Neural cell (in vitro differentiated cells): ENCODE results near the gene POU6F2. TPM values are rescaled to one million over a fixed set of nuclear protein-coding genes. Genes with fewer than 3 reads are reported as not detected.

Source experiments
- H2AFZ ChIP-seq: fragments of 200-600, 300-800 bp; sonication (generic), shearing (Covaris generic); 2 replicates; pipeline ENCODE4 v1.6.0; 2014; ENCODE audit warnings: low read depth, mild to moderate bottlenecking, antibody characterized with exemption, low read length, moderate library complexity
- H3F3A ChIP-seq: fragments of 200-600 bp; shearing (Covaris generic); 2 replicates; pipeline ENCODE4 v1.6.1; 2016; ENCODE audit warnings: mild to moderate bottlenecking, moderate library complexity, mixed read lengths, antibody characterized with exemption, low read length; ENCODE audit not compliant: insufficient read depth, poor library complexity, severe bottlenecking
- H3K27ac ChIP-seq: fragments of 200-600, 300-800 bp; sonication (generic), shearing (Covaris generic); 2 replicates; pipeline ENCODE4 v1.5.1; 2014; ENCODE audit warnings: mild to moderate bottlenecking, low read length, moderate library complexity
- H3K27me3 ChIP-seq: fragments of 300-800, 200-600 bp; sonication (generic), shearing (Covaris generic); 2 replicates; pipeline ENCODE4 v1.6.0; 2014; ENCODE audit warnings: mild to moderate bottlenecking, low read depth, low read length, moderate library complexity; ENCODE audit not compliant: insufficient read depth
- H3K36me3 ChIP-seq: fragments of 300-800, 200-600 bp; sonication (generic), shearing (Covaris generic); 2 replicates; pipeline ENCODE4 v1.5.1; 2014; ENCODE audit warnings: mild to moderate bottlenecking, antibody characterized with exemption, low read length, moderate library complexity; ENCODE audit not compliant: insufficient read depth
- H3K4me2 ChIP-seq: fragments of 300-800, 200-600 bp; sonication (generic), shearing (Covaris generic); 2 replicates; pipeline ENCODE4 v1.6.0; 2014; ENCODE audit warnings: mild to moderate bottlenecking, low read length
- H3K4me3 ChIP-seq: fragments of 300-800, 200-600 bp; sonication (generic), shearing (Covaris generic); 2 replicates; pipeline ENCODE4 v1.5.1; 2014; ENCODE audit warnings: mild to moderate bottlenecking, low read length, moderate library complexity
- H3K79me2 ChIP-seq: fragments of 200-600 bp; shearing (Covaris generic); replicated peaks from 2 replicates; pipeline ENCODE4 v1.6.0; 2014; ENCODE audit warnings: mild to moderate bottlenecking, low read length, moderate library complexity; ENCODE audit not compliant: insufficient read depth
- H3K9ac ChIP-seq: fragments of 300-800, 200-600 bp; sonication (generic), shearing (Covaris generic); 2 replicates; pipeline ENCODE4 v1.6.1; 2016; ENCODE audit warnings: mild to moderate bottlenecking, low read length, mixed read lengths
- H3K9me2 ChIP-seq: fragments of 200-600 bp; shearing (Covaris generic); 2 replicates; pipeline ENCODE4 v1.6.1; 2016; ENCODE audit warnings: mild to moderate bottlenecking, low read length, mixed read lengths; ENCODE audit not compliant: insufficient read depth
- H3K9me3 ChIP-seq: fragments of 200-600, 300-800 bp; sonication (generic), shearing (Covaris generic); 2 replicates; pipeline ENCODE4 v1.6.1; 2016; ENCODE audit warnings: mild to moderate bottlenecking, mixed run types, low read length, moderate library complexity, mixed read lengths
- H4K20me1 ChIP-seq: fragments of 200-600 bp; shearing (Covaris generic); 2 replicates; pipeline ENCODE4 v1.6.1; 2016; ENCODE audit warnings: mild to moderate bottlenecking, mixed run types; ENCODE audit not compliant: insufficient read depth
- EP300 ChIP-seq: fragments of 450-650 bp; conservative IDR thresholded peaks from 2 replicates; pipeline ENCODE4 v1.6.1; 2014; ENCODE audit warnings: antibody characterized with exemption, mild to moderate bottlenecking, moderate library complexity; ENCODE audit not compliant: poor library complexity, severe bottlenecking
- EZH2 ChIP-seq: fragments of 200-600, 300-800 bp; shearing (Covaris generic), sonication (generic); IDR thresholded peaks from 2 replicates; pipeline ENCODE4 v1.6.1; 2014; ENCODE audit warnings: antibody characterized with exemption, low read length, borderline replicate concordance, mild to moderate bottlenecking; ENCODE audit not compliant: insufficient read depth, poor library complexity, severe bottlenecking
- MXI1 ChIP-seq: fragments of 450-650 bp; conservative IDR thresholded peaks from 2 replicates; pipeline ENCODE4 v1.6.1; 2014; ENCODE audit warnings: antibody characterized with exemption, mild to moderate bottlenecking; ENCODE audit not compliant: poor library complexity, severe bottlenecking
- POLR2AphosphoS5 ChIP-seq: IDR thresholded peaks from 2 replicates; pipeline ENCODE4 v1.6.1; 2012
- RAD21 ChIP-seq: fragments of 450-650 bp; conservative IDR thresholded peaks from 2 replicates; pipeline ENCODE4 v1.6.1; 2014; ENCODE audit warnings: antibody characterized with exemption, mild to moderate bottlenecking, moderate library complexity
- SMC3 ChIP-seq: fragments of 450-650 bp; conservative IDR thresholded peaks from 2 replicates; pipeline ENCODE4 v1.6.1; 2014; ENCODE audit warnings: antibody characterized with exemption, mild to moderate bottlenecking, moderate library complexity; ENCODE audit not compliant: poor library complexity
- TAF1 ChIP-seq: IDR thresholded peaks from 2 replicates; pipeline ENCODE4 v1.6.1; 2012; ENCODE audit warnings: low read depth
- polyA plus RNA-seq: library from polyadenylated mRNA; depleted of rRNA; stranded (reverse); fragments of >200 nt; gene quantifications from 2 replicates; pipeline ENCODE4 v1.2.3, GENCODE V29; 2014
- TF ChIP-seq, protein P1 (sequence below): IDR thresholded peaks from 2 replicates; pipeline ENCODE4 v1.6.1; 2012; ENCODE audit warnings: borderline replicate concordance
- TF ChIP-seq, protein P2 (sequence below): fragments of 450-650 bp; IDR thresholded peaks from 2 replicates; pipeline ENCODE4 v1.5.1; 2014; ENCODE audit warnings: antibody characterized with exemption, mild to moderate bottlenecking, moderate library complexity; ENCODE audit not compliant: poor library complexity, severe bottlenecking

The POU6F2 gene
- polyA plus RNA-seq, 1 donor from 2014 or later = 2.8 TPM

DNA sequence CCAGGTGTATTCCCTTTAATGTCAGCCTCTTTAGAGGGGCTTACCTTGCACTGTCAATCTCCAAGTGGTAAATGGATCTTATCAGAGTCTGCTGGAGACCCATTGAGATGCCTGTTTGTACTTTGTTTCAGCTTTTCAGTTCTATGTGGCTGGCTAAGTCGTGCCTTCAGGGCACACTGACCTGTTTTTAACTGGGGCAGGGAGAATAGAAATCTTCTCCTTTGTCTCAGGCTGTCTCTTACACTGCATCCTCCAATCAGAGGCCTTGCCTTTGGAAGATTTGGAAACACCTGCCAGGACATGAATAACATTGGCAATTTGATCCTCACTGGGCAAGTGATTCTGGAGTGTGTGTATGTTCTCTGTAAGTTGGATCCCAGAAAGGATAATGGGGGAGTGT lies 65.0 kb downstream of the POU6F2 start:
- no peaks in the 10 kb centered on the region for H3K9me2 ChIP-seq
- no peak overlapping the region for H3K27ac ChIP-seq
- H3K36me3 ChIP-seq = no peaks in the 10 kb centered on the region
- no peak for TF ChIP-seq SMC3
- no peak for TF ChIP-seq POLR2AphosphoS5
- TF ChIP-seq EP300 = no peak
- no peak for TF ChIP-seq TAF1
- TF ChIP-seq, protein P1, sequence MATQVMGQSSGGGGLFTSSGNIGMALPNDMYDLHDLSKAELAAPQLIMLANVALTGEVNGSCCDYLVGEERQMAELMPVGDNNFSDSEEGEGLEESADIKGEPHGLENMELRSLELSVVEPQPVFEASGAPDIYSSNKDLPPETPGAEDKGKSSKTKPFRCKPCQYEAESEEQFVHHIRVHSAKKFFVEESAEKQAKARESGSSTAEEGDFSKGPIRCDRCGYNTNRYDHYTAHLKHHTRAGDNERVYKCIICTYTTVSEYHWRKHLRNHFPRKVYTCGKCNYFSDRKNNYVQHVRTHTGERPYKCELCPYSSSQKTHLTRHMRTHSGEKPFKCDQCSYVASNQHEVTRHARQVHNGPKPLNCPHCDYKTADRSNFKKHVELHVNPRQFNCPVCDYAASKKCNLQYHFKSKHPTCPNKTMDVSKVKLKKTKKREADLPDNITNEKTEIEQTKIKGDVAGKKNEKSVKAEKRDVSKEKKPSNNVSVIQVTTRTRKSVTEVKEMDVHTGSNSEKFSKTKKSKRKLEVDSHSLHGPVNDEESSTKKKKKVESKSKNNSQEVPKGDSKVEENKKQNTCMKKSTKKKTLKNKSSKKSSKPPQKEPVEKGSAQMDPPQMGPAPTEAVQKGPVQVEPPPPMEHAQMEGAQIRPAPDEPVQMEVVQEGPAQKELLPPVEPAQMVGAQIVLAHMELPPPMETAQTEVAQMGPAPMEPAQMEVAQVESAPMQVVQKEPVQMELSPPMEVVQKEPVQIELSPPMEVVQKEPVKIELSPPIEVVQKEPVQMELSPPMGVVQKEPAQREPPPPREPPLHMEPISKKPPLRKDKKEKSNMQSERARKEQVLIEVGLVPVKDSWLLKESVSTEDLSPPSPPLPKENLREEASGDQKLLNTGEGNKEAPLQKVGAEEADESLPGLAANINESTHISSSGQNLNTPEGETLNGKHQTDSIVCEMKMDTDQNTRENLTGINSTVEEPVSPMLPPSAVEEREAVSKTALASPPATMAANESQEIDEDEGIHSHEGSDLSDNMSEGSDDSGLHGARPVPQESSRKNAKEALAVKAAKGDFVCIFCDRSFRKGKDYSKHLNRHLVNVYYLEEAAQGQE = no peak
- TF ChIP-seq MXI1 = no peak
- TF ChIP-seq EZH2 = no peak
- TF ChIP-seq, protein P2, sequence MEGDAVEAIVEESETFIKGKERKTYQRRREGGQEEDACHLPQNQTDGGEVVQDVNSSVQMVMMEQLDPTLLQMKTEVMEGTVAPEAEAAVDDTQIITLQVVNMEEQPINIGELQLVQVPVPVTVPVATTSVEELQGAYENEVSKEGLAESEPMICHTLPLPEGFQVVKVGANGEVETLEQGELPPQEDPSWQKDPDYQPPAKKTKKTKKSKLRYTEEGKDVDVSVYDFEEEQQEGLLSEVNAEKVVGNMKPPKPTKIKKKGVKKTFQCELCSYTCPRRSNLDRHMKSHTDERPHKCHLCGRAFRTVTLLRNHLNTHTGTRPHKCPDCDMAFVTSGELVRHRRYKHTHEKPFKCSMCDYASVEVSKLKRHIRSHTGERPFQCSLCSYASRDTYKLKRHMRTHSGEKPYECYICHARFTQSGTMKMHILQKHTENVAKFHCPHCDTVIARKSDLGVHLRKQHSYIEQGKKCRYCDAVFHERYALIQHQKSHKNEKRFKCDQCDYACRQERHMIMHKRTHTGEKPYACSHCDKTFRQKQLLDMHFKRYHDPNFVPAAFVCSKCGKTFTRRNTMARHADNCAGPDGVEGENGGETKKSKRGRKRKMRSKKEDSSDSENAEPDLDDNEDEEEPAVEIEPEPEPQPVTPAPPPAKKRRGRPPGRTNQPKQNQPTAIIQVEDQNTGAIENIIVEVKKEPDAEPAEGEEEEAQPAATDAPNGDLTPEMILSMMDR = no peak
- no peak for TF ChIP-seq RAD21
- no peaks in the 10 kb centered on the region for H4K20me1 ChIP-seq
- H3F3A ChIP-seq = no peaks in the 10 kb centered on the region
- no peaks in the 10 kb centered on the region for H3K9me3 ChIP-seq
- H3K27me3 ChIP-seq = no peaks in the 10 kb centered on the region
- H3K4me3 ChIP-seq = no peak overlapping the region
- H3K4me2 ChIP-seq = no peak overlapping the region
- no peak overlapping the region for H3K9ac ChIP-seq
- H2AFZ ChIP-seq = no peak overlapping the region
- H3K79me2 ChIP-seq = no peaks in the 10 kb centered on the region

DNA sequence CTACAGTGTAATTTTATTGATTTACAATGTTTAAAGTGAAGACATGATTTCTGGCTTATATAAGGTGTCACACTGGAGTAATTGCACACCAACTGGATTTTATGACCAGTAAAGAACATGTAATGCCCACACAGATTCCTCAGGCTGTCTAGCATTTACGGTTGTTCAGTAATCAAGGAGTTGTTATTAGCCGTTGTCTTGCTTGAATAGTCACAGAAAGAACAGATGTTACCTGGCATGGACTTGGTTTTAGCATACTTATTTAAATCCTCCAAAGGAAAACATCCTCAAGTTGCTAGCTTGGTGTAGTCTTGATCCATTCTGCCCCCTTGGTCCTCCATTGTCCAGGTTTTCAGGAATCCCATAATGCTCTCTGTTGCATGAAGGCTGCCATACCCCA lies 65.8 kb downstream of the POU6F2 start:
- Histone ChIP-seq H3K27ac (no peak overlapping the region), H3K79me2 (no peaks in the 10 kb centered on the region), H3K9me3 (no peaks in the 10 kb centered on the region), H3K27me3 (no peaks in the 10 kb centered on the region), H3K9me2 (no peaks in the 10 kb centered on the region), H4K20me1 (no peaks in the 10 kb centered on the region), H3K9ac (no peak overlapping the region), H3K4me2 (no peak overlapping the region), H3F3A (no peaks in the 10 kb centered on the region), H3K36me3 (no peaks in the 10 kb centered on the region), H2AFZ (no peak overlapping the region), H3K4me3 (no peak overlapping the region)
- TF ChIP-seq RAD21 (no peak), TAF1 (no peak), SMC3 (no peak), EP300 (no peak), EZH2 (no peak), MXI1 (no peak), POLR2AphosphoS5 (no peak)
- TF ChIP-seq, protein P1 = no peak
- TF ChIP-seq, protein P2 = no peak
